Measurements from ENCODE around the gene LDLRAD4.

DNA sequence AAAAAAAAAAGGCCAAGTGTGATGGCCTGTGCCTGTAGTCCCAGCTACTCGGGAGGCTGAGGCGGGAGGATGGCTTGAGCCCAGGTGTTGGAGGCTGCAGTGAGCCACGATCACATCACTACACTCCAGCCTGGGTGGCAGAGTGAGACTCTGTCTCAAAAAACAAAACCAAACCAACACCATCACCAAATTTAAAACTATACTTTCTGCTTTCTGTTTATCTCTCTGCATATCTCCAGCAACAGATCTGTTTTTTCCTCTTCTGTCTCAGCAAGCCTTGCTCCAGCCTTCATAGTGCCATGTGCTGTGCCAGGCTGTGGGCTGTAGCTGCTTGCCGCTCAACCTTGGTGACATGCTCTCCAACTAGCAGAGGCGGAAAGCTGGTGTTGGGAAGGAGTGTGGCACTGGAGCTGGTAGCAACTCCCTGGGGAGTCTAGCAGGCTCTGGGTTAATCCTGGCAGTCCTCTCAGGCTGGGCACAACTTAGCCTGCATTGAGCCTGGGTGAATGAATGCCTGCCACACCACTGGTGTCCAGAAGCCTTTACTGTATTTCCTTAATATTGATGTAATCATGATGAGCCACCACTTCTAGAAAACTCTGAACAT lies 204.1 kb downstream of the LDLRAD4 start:
- TF ChIP-seq POLR2A (IDR thresholded peaks at IDR 0.05) (no peak), EP300 (IDR thresholded peaks at IDR 0.05) (no peak), POLR2AphosphoS5 (IDR thresholded peaks at IDR 0.05) (no peak)
- TF ChIP-seq, protein P1, sequence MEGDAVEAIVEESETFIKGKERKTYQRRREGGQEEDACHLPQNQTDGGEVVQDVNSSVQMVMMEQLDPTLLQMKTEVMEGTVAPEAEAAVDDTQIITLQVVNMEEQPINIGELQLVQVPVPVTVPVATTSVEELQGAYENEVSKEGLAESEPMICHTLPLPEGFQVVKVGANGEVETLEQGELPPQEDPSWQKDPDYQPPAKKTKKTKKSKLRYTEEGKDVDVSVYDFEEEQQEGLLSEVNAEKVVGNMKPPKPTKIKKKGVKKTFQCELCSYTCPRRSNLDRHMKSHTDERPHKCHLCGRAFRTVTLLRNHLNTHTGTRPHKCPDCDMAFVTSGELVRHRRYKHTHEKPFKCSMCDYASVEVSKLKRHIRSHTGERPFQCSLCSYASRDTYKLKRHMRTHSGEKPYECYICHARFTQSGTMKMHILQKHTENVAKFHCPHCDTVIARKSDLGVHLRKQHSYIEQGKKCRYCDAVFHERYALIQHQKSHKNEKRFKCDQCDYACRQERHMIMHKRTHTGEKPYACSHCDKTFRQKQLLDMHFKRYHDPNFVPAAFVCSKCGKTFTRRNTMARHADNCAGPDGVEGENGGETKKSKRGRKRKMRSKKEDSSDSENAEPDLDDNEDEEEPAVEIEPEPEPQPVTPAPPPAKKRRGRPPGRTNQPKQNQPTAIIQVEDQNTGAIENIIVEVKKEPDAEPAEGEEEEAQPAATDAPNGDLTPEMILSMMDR (IDR thresholded peaks at IDR 0.05): no peak

Data from upper lobe of left lung (tissue), 4 donors.